Brain microvascular endothelial cell (primary cell): ENCODE data around the gene MT1E.
A peak's percentile ranks its signal among the peaks of the same experiment; 100 is the strongest.
"Not testable (repeated sequence)": the region's sequence is repeated elsewhere in the genome, so short reads cannot be mapped to it uniquely, and the experiment has no call there.

Experiments used
- DNase-seq: peaks from one replicate; pipeline ENCODE4 v3.0.0-alpha.2; 2020
- H3K27ac ChIP-seq: fragments of 250-450 bp; sonication (Bioruptor Pico); 2 replicates; pipeline ENCODE4 v1.5.1; 2020; ENCODE audit warnings: mild to moderate bottlenecking, moderate library complexity
- H3K27me3 ChIP-seq: fragments of 250-450 bp; sonication (Bioruptor Pico); replicated peaks from 2 replicates; pipeline ENCODE4 v1.5.1; 2020; ENCODE audit warnings: mild to moderate bottlenecking
- H3K36me3 ChIP-seq: fragments of 250-450 bp; sonication (Bioruptor Pico); replicated peaks from 2 replicates; pipeline ENCODE4 v1.5.1; 2020; ENCODE audit warnings: mild to moderate bottlenecking
- H3K4me3 ChIP-seq: 2 replicates; pipeline ENCODE4 v1.5.1; 2011; ENCODE audit warnings: low read depth, mild to moderate bottlenecking, control low read depth, low read length, moderate library complexity
- CTCF ChIP-seq: IDR thresholded peaks from 2 replicates; pipeline ENCODE4 v1.5.1; 2011; ENCODE audit warnings: low read depth, mild to moderate bottlenecking, moderate library complexity, low read length, control low read depth, inconsistent platforms; ENCODE audit errors: missing control alignments
- in situ Hi-C: cut with HindIII; loops from 2 replicates; pipeline ENCODE4 v1.10.0; 2017; ENCODE audit warnings: low sequenced_read_pairs, low pct_ligation_motif_present

The MT1E gene

GRCh38 chr16:56625140-56625942 is at the start of gene MT1E:
Gene MT1E, plus strand, starts transcription at chr16:56625781. Its CDS starts 71 bp downstream, at chr16:56625852.
- no peak for TF ChIP-seq CTCF
- H3K4me3 ChIP-seq, result peak within 1 kb of the TSS; percentile 74
- peak; percentile 70 for DNase-seq
- no peaks in the 10 kb centered on the region for H3K27me3 ChIP-seq
- H3K36me3 ChIP-seq, result no peaks in the 10 kb centered on the region
- peak within 1 kb of the TSS; percentile 75 for H3K27ac ChIP-seq
- in situ Hi-C loops, result no loop called here

- Histone ChIP-seq H3K27ac (no peak overlapping the region), H3K27me3 (no peaks in the 10 kb centered on the region), H3K4me3 (no peak overlapping the region), H3K36me3 (no peaks in the 10 kb centered on the region)
- in situ Hi-C loops, result no loop called here
- DNase-seq, result peak; percentile 31
- peak; percentile 90 for TF ChIP-seq CTCF
Observed at GRCh38 chr16:56576585-56577299, 48.8 kb upstream of the MT1E start.

DNA sequence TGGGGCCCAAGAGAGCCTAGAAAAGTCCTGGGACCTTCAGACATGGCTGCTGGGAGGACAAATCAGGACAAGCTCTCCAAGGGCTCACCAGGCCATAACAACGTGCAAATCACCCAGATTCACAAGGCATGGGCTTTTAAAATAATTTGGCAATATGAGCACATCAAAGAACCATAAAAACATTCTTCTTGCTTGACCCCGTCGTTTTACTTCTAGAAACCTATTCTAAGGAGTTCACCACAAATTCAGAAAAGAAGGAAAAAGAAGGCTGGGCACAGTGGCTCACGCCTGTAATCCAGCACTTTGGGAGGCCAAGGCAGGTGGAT is 48.3 kb upstream of the MT1E start:
- Histone ChIP-seq H3K27ac (no peak overlapping the region), H3K27me3 (no peaks in the 10 kb centered on the region), H3K4me3 (no peak overlapping the region), H3K36me3 (no peaks in the 10 kb centered on the region)
- in situ Hi-C loops, result no loop called here
- no peak for TF ChIP-seq CTCF
- no peak for DNase-seq

DNA sequence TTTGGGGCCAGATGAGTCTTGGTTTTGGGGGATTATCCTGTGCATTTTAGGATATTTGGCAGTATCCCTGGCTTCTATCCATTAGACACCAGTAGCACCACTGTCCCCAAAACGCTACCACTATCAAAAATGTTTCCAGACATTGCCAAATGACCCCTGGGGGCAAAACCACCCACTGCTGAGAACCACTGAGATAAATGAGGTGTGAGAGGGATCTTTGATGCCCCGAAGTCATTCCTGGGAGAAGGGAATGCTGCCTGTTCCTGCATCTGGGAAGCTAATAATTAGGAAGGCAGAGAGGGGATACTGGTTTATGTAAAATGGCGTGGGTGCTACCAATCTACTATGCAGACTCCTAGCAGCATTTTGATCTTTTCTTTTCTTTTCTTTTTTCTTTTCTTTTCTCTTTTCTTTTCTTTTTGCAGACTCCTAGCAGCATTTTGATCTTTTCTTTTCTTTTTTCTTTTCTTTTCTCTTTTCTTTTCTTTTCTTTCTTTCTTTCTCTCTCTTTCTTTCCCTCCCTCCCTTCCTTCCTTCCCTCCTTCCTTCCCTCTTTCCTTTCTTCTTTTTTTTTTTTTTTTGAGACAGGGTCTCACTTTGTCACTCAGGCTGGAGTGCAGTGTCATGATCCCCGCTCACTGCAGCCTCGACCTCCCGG is 45.1 kb upstream of the MT1E start:
- Histone ChIP-seq H3K36me3 (no peaks in the 10 kb centered on the region), H3K4me3 (no peak overlapping the region), H3K27me3 (no peaks in the 10 kb centered on the region), H3K27ac (no peak overlapping the region)
- in situ Hi-C loops, result no loop called here
- no peak for TF ChIP-seq CTCF
- DNase-seq, result no peak

GRCh38 chr16:56582911-56583310 is 42.7 kb upstream of the MT1E start:
- H3K27ac ChIP-seq, DNase-seq, in situ Hi-C loops, H3K27me3 ChIP-seq, H3K36me3 ChIP-seq, H3K4me3 ChIP-seq: not testable (repeated sequence)
